ENCODE results near the gene GRIN2A. TPM values are rescaled to one million over a fixed set of nuclear protein-coding genes. Genes with fewer than 3 reads are reported as not detected.

GRIN2A gene
- total RNA-seq, 1 donor from 2014 or later, result 0.52 TPM

GRCh38 chr16:10067406-10067805 is 114.8 kb downstream of the GRIN2A start:
- Histone ChIP-seq H3K4me3 (ENCODE audit: low read length in 3 of 3) (no peak overlapping the region), H3K27ac (ENCODE audit: low read depth, low read length) (no peak overlapping the region), H3K9me3 (ENCODE audit: control insufficient read depth in 3 of 3, low read length in 3 of 3) (no peaks in the 10 kb centered on the region), H3K27me3 (ENCODE audit: control insufficient read depth in 3 of 3, insufficient read depth in 3 of 3, low read length in 3 of 3) (peaks cover 0 to 11% (median 4%) of the 10 kb centered on the region in 3 donors), H3K9ac (ENCODE audit: low read depth in 1 of 3, low read length in 3 of 3) (no peak overlapping the region), H3K36me3 (ENCODE audit: control insufficient read depth in 3 of 3, insufficient read depth in 3 of 3, low read length in 3 of 3) (no peaks in the 10 kb centered on the region), H3K4me1 (ENCODE audit: control insufficient read depth in 3 of 3, insufficient read depth in 3 of 3, low read length in 3 of 3) (no peaks in the 10 kb centered on the region)

- Histone ChIP-seq H3K4me3 (ENCODE audit: low read length in 3 of 3) (no peak overlapping the region), H3K27me3 (ENCODE audit: control insufficient read depth in 3 of 3, insufficient read depth in 3 of 3, low read length in 3 of 3) (peaks cover 0 to 11% (median 4%) of the 10 kb centered on the region in 3 donors), H3K9ac (ENCODE audit: low read depth in 1 of 3, low read length in 3 of 3) (no peak overlapping the region), H3K27ac (ENCODE audit: low read depth, low read length) (no peak overlapping the region), H3K4me1 (ENCODE audit: control insufficient read depth in 3 of 3, insufficient read depth in 3 of 3, low read length in 3 of 3) (no peaks in the 10 kb centered on the region), H3K9me3 (ENCODE audit: control insufficient read depth in 3 of 3, low read length in 3 of 3) (no peaks in the 10 kb centered on the region), H3K36me3 (ENCODE audit: control insufficient read depth in 3 of 3, insufficient read depth in 3 of 3, low read length in 3 of 3) (no peaks in the 10 kb centered on the region)
These were observed 117.2 kb downstream of the GRIN2A start for GRCh38 chr16:10065019-10065418.

GRCh38 chr16:10048850-10049249 is 133.4 kb downstream of the GRIN2A start:
- Histone ChIP-seq H3K9ac (ENCODE audit: low read depth in 1 of 3, low read length in 3 of 3) (no peak overlapping the region), H3K4me3 (ENCODE audit: low read length in 3 of 3) (no peak overlapping the region), H3K27me3 (ENCODE audit: control insufficient read depth in 3 of 3, insufficient read depth in 3 of 3, low read length in 3 of 3) (peaks cover 0 to 4% (median 3%) of the 10 kb centered on the region in 3 donors), H3K9me3 (ENCODE audit: control insufficient read depth in 3 of 3, low read length in 3 of 3) (no peaks in the 10 kb centered on the region), H3K36me3 (ENCODE audit: control insufficient read depth in 3 of 3, insufficient read depth in 3 of 3, low read length in 3 of 3) (no peaks in the 10 kb centered on the region), H3K27ac (ENCODE audit: low read depth, low read length) (no peak overlapping the region), H3K4me1 (ENCODE audit: control insufficient read depth in 3 of 3, insufficient read depth in 3 of 3, low read length in 3 of 3) (no peaks in the 10 kb centered on the region)

- Histone ChIP-seq H3K27me3 (ENCODE audit: control insufficient read depth in 3 of 3, insufficient read depth in 3 of 3, low read length in 3 of 3) (peaks cover 0 to 4% (median under 1%) of the 10 kb centered on the region in 3 donors), H3K9ac (ENCODE audit: low read depth in 1 of 3, low read length in 3 of 3) (no peak overlapping the region), H3K36me3 (ENCODE audit: control insufficient read depth in 3 of 3, insufficient read depth in 3 of 3, low read length in 3 of 3) (no peaks in the 10 kb centered on the region), H3K9me3 (ENCODE audit: control insufficient read depth in 3 of 3, low read length in 3 of 3) (no peaks in the 10 kb centered on the region), H3K27ac (ENCODE audit: low read depth, low read length) (no peak overlapping the region), H3K4me3 (ENCODE audit: low read length in 3 of 3) (no peak overlapping the region), H3K4me1 (ENCODE audit: control insufficient read depth in 3 of 3, insufficient read depth in 3 of 3, low read length in 3 of 3) (no peaks in the 10 kb centered on the region)
These were observed 136.3 kb downstream of the GRIN2A start for GRCh38 chr16:10045947-10046346.

GRCh38 chr16:10045291-10045775 is 136.9 kb downstream of the GRIN2A start:
- Histone ChIP-seq H3K27ac (ENCODE audit: low read depth, low read length) (no peak overlapping the region), H3K9me3 (ENCODE audit: control insufficient read depth in 3 of 3, low read length in 3 of 3) (no peaks in the 10 kb centered on the region), H3K27me3 (ENCODE audit: control insufficient read depth in 3 of 3, insufficient read depth in 3 of 3, low read length in 3 of 3) (peaks cover 6 to 9% (median 7%) of the 10 kb centered on the region in 3 donors), H3K36me3 (ENCODE audit: control insufficient read depth in 3 of 3, insufficient read depth in 3 of 3, low read length in 3 of 3) (no peaks in the 10 kb centered on the region), H3K9ac (ENCODE audit: low read depth in 1 of 3, low read length in 3 of 3) (no peak overlapping the region), H3K4me3 (ENCODE audit: low read length in 3 of 3) (no peak overlapping the region), H3K4me1 (ENCODE audit: control insufficient read depth in 3 of 3, insufficient read depth in 3 of 3, low read length in 3 of 3) (no peaks in the 10 kb centered on the region)

GRCh38 chr16:10040136-10041080 is 141.8 kb downstream of the GRIN2A start:
- H3K27me3 ChIP-seq (ENCODE audit: control insufficient read depth in 3 of 3, insufficient read depth in 3 of 3, low read length in 3 of 3), result peaks cover 12 to 23% (median 20%) of the 10 kb centered on the region in 3 donors
- H3K4me1 ChIP-seq (ENCODE audit: control insufficient read depth in 3 of 3, insufficient read depth in 3 of 3, low read length in 3 of 3), result peaks cover 0 to 3% (median 0%) of the 10 kb centered on the region in 3 donors
- no peak overlapping the region for H3K9ac ChIP-seq (ENCODE audit: low read depth in 1 of 3, low read length in 3 of 3)
- H3K4me3 ChIP-seq (ENCODE audit: low read length in 3 of 3), result no peak overlapping the region
- H3K9me3 ChIP-seq (ENCODE audit: control insufficient read depth in 3 of 3, low read length in 3 of 3), result peaks cover 0 to 2% (median 0%) of the 10 kb centered on the region in 3 donors
- H3K36me3 ChIP-seq (ENCODE audit: control insufficient read depth in 3 of 3, insufficient read depth in 3 of 3, low read length in 3 of 3), result no peaks in the 10 kb centered on the region
- H3K27ac ChIP-seq (ENCODE audit: low read depth, low read length), result no peak overlapping the region

- H3K27ac ChIP-seq (ENCODE audit: low read depth, low read length), result no peak overlapping the region
- H3K4me3 ChIP-seq (ENCODE audit: low read length in 3 of 3), result peak overlapping the region in 1 of 3 donors; percentile 22
- peaks cover 12 to 23% (median 20%) of the 10 kb centered on the region in 3 donors for H3K27me3 ChIP-seq (ENCODE audit: control insufficient read depth in 3 of 3, insufficient read depth in 3 of 3, low read length in 3 of 3)
- H3K9me3 ChIP-seq (ENCODE audit: control insufficient read depth in 3 of 3, low read length in 3 of 3), result peaks cover 0 to 2% (median 0%) of the 10 kb centered on the region in 3 donors
- no peaks in the 10 kb centered on the region for H3K36me3 ChIP-seq (ENCODE audit: control insufficient read depth in 3 of 3, insufficient read depth in 3 of 3, low read length in 3 of 3)
- peaks cover 0 to 3% (median 0%) of the 10 kb centered on the region in 3 donors for H3K4me1 ChIP-seq (ENCODE audit: control insufficient read depth in 3 of 3, insufficient read depth in 3 of 3, low read length in 3 of 3)
- H3K9ac ChIP-seq (ENCODE audit: low read depth in 1 of 3, low read length in 3 of 3), result no peak overlapping the region
These were observed 142.8 kb downstream of the GRIN2A start for GRCh38 chr16:10039220-10040096.

- Histone ChIP-seq H3K9me3 (ENCODE audit: control insufficient read depth in 3 of 3, low read length in 3 of 3) (peaks cover 0 to 2% (median 0%) of the 10 kb centered on the region in 3 donors), H3K4me1 (ENCODE audit: control insufficient read depth in 3 of 3, insufficient read depth in 3 of 3, low read length in 3 of 3) (peaks cover 0 to 3% (median 0%) of the 10 kb centered on the region in 3 donors), H3K9ac (ENCODE audit: low read depth in 1 of 3, low read length in 3 of 3) (no peak overlapping the region), H3K27me3 (ENCODE audit: control insufficient read depth in 3 of 3, insufficient read depth in 3 of 3, low read length in 3 of 3) (peaks cover 16 to 24% (median 23%) of the 10 kb centered on the region in 3 donors), H3K36me3 (ENCODE audit: control insufficient read depth in 3 of 3, insufficient read depth in 3 of 3, low read length in 3 of 3) (no peaks in the 10 kb centered on the region), H3K27ac (ENCODE audit: low read depth, low read length) (no peak overlapping the region), H3K4me3 (ENCODE audit: low read length in 3 of 3) (no peak overlapping the region)
These were observed 144.5 kb downstream of the GRIN2A start for GRCh38 chr16:10037751-10038150.

- H3K4me3 ChIP-seq (ENCODE audit: low read length in 3 of 3), result no peak overlapping the region
- H3K27ac ChIP-seq (ENCODE audit: low read depth, low read length), result no peak overlapping the region
- no peaks in the 10 kb centered on the region for H3K36me3 ChIP-seq (ENCODE audit: control insufficient read depth in 3 of 3, insufficient read depth in 3 of 3, low read length in 3 of 3)
- H3K9me3 ChIP-seq (ENCODE audit: control insufficient read depth in 3 of 3, low read length in 3 of 3), result peaks cover 0 to 2% (median 0%) of the 10 kb centered on the region in 3 donors
- peaks cover 16 to 24% (median 23%) of the 10 kb centered on the region in 3 donors for H3K27me3 ChIP-seq (ENCODE audit: control insufficient read depth in 3 of 3, insufficient read depth in 3 of 3, low read length in 3 of 3)
- no peak overlapping the region for H3K9ac ChIP-seq (ENCODE audit: low read depth in 1 of 3, low read length in 3 of 3)
- H3K4me1 ChIP-seq (ENCODE audit: control insufficient read depth in 3 of 3, insufficient read depth in 3 of 3, low read length in 3 of 3), result peaks cover 0 to 3% (median 0%) of the 10 kb centered on the region in 3 donors
These were observed 145.3 kb downstream of the GRIN2A start for GRCh38 chr16:10036956-10037355.

Measured in skeletal muscle tissue (tissue), 4 donors.